HCT116 (cell line): ENCODE data around the gene AUTS2. TPM values are rescaled to one million over a fixed set of nuclear protein-coding genes. Genes with fewer than 3 reads are reported as not detected.

ENCODE experiments used
- ATAC-seq: fragments of 200-7000 bp; cut with Tn5 transposase; 2 replicates; pipeline ENCODE4 v1.9.1; 2020; ENCODE audit warnings: mild to moderate bottlenecking, moderate library complexity
- BruUV-seq: library from RNA; stranded (reverse); fragments of 400-500 nt; replicated peaks from 2 replicates; lab custom pipeline; 2021; lab: Mats Ljungman, UMichigan
- CTCF ChIA-PET: fragments of 300-600 bp; sonication (Branson Sonifier 250); formaldehyde crosslinking; loops from one replicate; lab custom pipeline; 2021; ENCODE audit warnings: antibody characterized with exemption; lab: Charles Lee
- POLR2A ChIA-PET: fragments of 300-600, 350-600 bp; sonication (Branson Sonifier 250); formaldehyde crosslinking; loops from one replicate; lab custom pipeline; 2021; ENCODE audit warnings: antibody characterized with exemption; lab: Charles Lee
- RAD21 ChIA-PET, 2 experiments: fragments of 300-600 bp; sonication (Branson Sonifier 250); formaldehyde crosslinking; loops; one replicate each; lab custom pipeline; 2023; ENCODE audit warnings: low total read pairs in 2 of 2; ENCODE audit not compliant: uncharacterized antibody in 2 of 2, unreplicated experiment in 2 of 2, low non-redundant PET in 1 of 2; lab: Charles Lee
- DNase-seq: peaks from one replicate; pipeline ENCODE4 v3.0.0-alpha.2; 2010; ENCODE audit warnings: low read depth, low spot score
- H2AFZ ChIP-seq: fragments of 200-600 bp; shearing (Covaris generic), sonication (generic); 2 replicates; pipeline ENCODE4 v1.6.1; 2017; ENCODE audit warnings: low read depth, mixed run types, mixed read lengths, antibody characterized with exemption, low read length; ENCODE audit not compliant: poor library complexity, severe bottlenecking
- H3K27ac ChIP-seq: 2 replicates; pipeline ENCODE4 v1.5.1; 2012; ENCODE audit warnings: low read depth, low read length
- H3K27me3 ChIP-seq: fragments of 200-600 bp; sonication (generic); 2 replicates; pipeline ENCODE4 v1.6.1; 2016; ENCODE audit warnings: mixed run types, low read length, mixed read lengths; ENCODE audit not compliant: insufficient read depth
- H3K36me3 ChIP-seq, 2 experiments: fragments of 200-500 bp in 1 of 2; fragments of 200-600 bp in 1 of 2; sonication (Bioruptor generic) in 1 of 2; sonication (generic) in 1 of 2; 2 replicates each; pipeline versions ENCODE4 v1.5.1 to v1.6.1; 2014 to 2016; ENCODE audit warnings: low read length in 2 of 2, inconsistent platforms in 1 of 2, mixed read lengths in 1 of 2, mixed run types in 1 of 2; ENCODE audit not compliant: insufficient read depth in 2 of 2, control insufficient read depth in 1 of 2
- H3K4me1 ChIP-seq, 2 experiments: fragments of 200-600 bp in 1 of 2; sonication (generic) in 1 of 2; 2 replicates each; pipeline versions ENCODE4 v1.5.1 to v1.6.1; 2012 to 2017; ENCODE audit warnings: low read length in 2 of 2, inconsistent platforms in 1 of 2, mild to moderate bottlenecking in 1 of 2, mixed read lengths in 1 of 2, mixed run types in 1 of 2, moderate library complexity in 1 of 2; ENCODE audit not compliant: insufficient read depth in 2 of 2, control insufficient read depth in 1 of 2
- H3K4me2 ChIP-seq: fragments of 200-600 bp; sonication (generic); 2 replicates; pipeline ENCODE4 v1.6.1; 2017; ENCODE audit warnings: mixed run types, low read length, mixed read lengths
- H3K4me3 ChIP-seq, 2 experiments: fragments of 200-600 bp in 1 of 2; sonication (generic) in 1 of 2; replicated peaks in 1 of 2; 2 replicates each; pipeline ENCODE4 v1.5.1; 2011 to 2016; ENCODE audit warnings: low read length in 2 of 2, control low read depth in 1 of 2, low read depth in 1 of 2, mild to moderate bottlenecking in 1 of 2, mixed read lengths in 1 of 2, mixed run types in 1 of 2
- H3K79me2 ChIP-seq: fragments of 200-600 bp; sonication (generic); 2 replicates; pipeline ENCODE4 v1.6.1; 2017; ENCODE audit warnings: mild to moderate bottlenecking, mixed run types, low read length, moderate library complexity, mixed read lengths; ENCODE audit not compliant: insufficient read depth
- H3K9ac ChIP-seq: fragments of 200-600 bp; sonication (generic); 2 replicates; pipeline ENCODE4 v1.6.1; 2016; ENCODE audit warnings: low read length, mixed read lengths
- H3K9me2 ChIP-seq: fragments of 200-600 bp; sonication (generic), shearing (Covaris generic); 2 replicates; pipeline ENCODE4 v1.6.1; 2017; ENCODE audit warnings: mixed run types, mild to moderate bottlenecking, moderate library complexity; ENCODE audit not compliant: insufficient read depth
- H3K9me3 ChIP-seq, 2 experiments: fragments of 200-500 bp in 1 of 2; fragments of 200-600 bp in 1 of 2; sonication (Bioruptor generic) in 1 of 2; sonication (generic) in 1 of 2; 2 replicates each; pipeline ENCODE4 v1.6.1; 2014 to 2017; ENCODE audit warnings: low read length in 2 of 2, mixed read lengths in 2 of 2, inconsistent platforms in 1 of 2, low read depth in 1 of 2, mild to moderate bottlenecking in 1 of 2, mixed run types in 1 of 2, moderate library complexity in 1 of 2; ENCODE audit not compliant: control insufficient read depth in 1 of 2, insufficient read depth in 1 of 2
- H4K20me1 ChIP-seq: fragments of 200-600 bp; sonication (generic), shearing (Covaris generic); 2 replicates; pipeline ENCODE4 v1.6.1; 2017; ENCODE audit warnings: mixed run types, mild to moderate bottlenecking, moderate library complexity; ENCODE audit not compliant: insufficient read depth
- CEBPB ChIP-seq: IDR thresholded peaks from 2 replicates; pipeline ENCODE4 v1.6.1; 2012; ENCODE audit warnings: low read depth
- EGR1 ChIP-seq: IDR thresholded peaks from 2 replicates; pipeline ENCODE4 v1.6.1; 2012; ENCODE audit warnings: low read depth
- EZH2 ChIP-seq: fragments of 200-600 bp; sonication (generic); IDR thresholded peaks from 2 replicates; pipeline ENCODE4 v1.6.1; 2017; ENCODE audit warnings: antibody characterized with exemption, mixed run types
- RAD21 ChIP-seq: IDR thresholded peaks from 2 replicates; pipeline ENCODE4 v1.6.1; 2012; ENCODE audit warnings: low read depth, mild to moderate bottlenecking
- YY1 ChIP-seq: IDR thresholded peaks from 2 replicates; pipeline ENCODE4 v1.6.1; 2011; ENCODE audit warnings: low read length, low read depth, moderate library complexity, mild to moderate bottlenecking; ENCODE audit not compliant: insufficient replicate concordance; ENCODE audit errors: extremely low read depth
- ZFX ChIP-seq: fragments of 450-650 bp; IDR thresholded peaks from 2 replicates; pipeline ENCODE4 v1.6.1; 2017
- ZNF274 ChIP-seq: fragments of 200-500 bp; sonication (Bioruptor generic); IDR thresholded peaks from 2 replicates; pipeline ENCODE4 v1.6.1; 2014; ENCODE audit warnings: mild to moderate bottlenecking, low read depth, low read length, inconsistent platforms
- intact Hi-C: fragments of 100-400 bp; cut with micrococcal nuclease; formaldehyde crosslinking; loops from 2 replicates; pipeline ENCODE4 v1.10.0; 2022
- total RNA-seq: library from RNA; stranded (reverse); gene quantifications from one replicate; pipeline ENCODE4 v1.2.1, GENCODE V29; 2021; ENCODE audit not compliant: unreplicated experiment
- TF ChIP-seq, protein P1 (sequence below): IDR thresholded peaks from 2 replicates; pipeline ENCODE4 v1.6.1; 2012
- TF ChIP-seq, protein P2 (sequence below): IDR thresholded peaks from 2 replicates; pipeline ENCODE4 v1.6.1; 2012
- TF ChIP-seq, protein P3 (sequence below), 3 experiments: fragments of 200-600 bp in 1 of 3; sonication (generic) in 1 of 3; IDR thresholded peaks in 2 of 3; conservative IDR thresholded peaks in 1 of 3; 2 replicates each; pipeline ENCODE4 v1.5.1; 2012 to 2017; ENCODE audit warnings: low read depth in 2 of 3, low read length in 2 of 3, antibody characterized with exemption in 1 of 3, borderline replicate concordance in 1 of 3, control low read depth in 1 of 3, mild to moderate bottlenecking in 1 of 3, mixed read lengths in 1 of 3, mixed run types in 1 of 3, moderate library complexity in 1 of 3; ENCODE audit not compliant: insufficient read depth in 1 of 3

The AUTS2 gene
- total RNA-seq, 1 experiment from 2014 or later, result 0.93 TPM

DNA sequence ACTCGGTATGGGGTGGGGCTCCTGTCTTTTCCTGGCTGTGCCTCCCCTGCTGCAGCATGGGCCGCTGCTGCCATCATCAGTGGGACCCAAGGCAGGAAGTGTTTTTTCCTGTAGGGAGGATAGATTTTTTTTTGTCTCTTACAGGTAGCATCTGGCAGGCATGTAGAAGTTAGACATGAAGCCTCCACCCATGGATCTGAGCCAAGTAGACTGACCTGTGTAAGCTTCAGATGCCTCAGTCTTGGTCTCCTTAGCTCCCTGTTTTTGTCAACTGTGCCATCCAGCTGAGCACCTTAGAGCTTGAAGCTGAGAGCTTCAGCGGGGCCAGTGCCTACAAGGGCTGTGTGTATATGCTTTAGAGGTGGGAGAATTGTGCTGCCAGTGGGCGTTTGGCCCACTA lies 93.5 kb downstream of the AUTS2 start:
- H4K20me1 ChIP-seq, result no peaks in the 10 kb centered on the region
- ChIA-PET RAD21 (no interaction called here), CTCF (no interaction called here), POLR2A (no interaction called here)
- no peaks in the 10 kb centered on the region for H3K79me2 ChIP-seq
- no peak overlapping the region for H2AFZ ChIP-seq
- intact Hi-C loops, result no loop called here
- DNase-seq, result no peak
- no peaks in the 10 kb centered on the region for H3K27me3 ChIP-seq
- H3K9me3 ChIP-seq, result peaks cover 9 to 16% of the 10 kb centered on the region in 2 experiments; a peak in 2 of 4 replicates
- no peaks in the 10 kb centered on the region for H3K4me1 ChIP-seq
- H3K4me3 ChIP-seq, result no peak overlapping the region
- H3K36me3 ChIP-seq, result no peaks in the 10 kb centered on the region
- no peak overlapping the region for H3K27ac ChIP-seq
- no peak for TF ChIP-seq EZH2
- no peak for TF ChIP-seq ZFX
- TF ChIP-seq, protein P1, sequence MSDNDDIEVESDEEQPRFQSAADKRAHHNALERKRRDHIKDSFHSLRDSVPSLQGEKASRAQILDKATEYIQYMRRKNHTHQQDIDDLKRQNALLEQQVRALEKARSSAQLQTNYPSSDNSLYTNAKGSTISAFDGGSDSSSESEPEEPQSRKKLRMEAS, result no peak
- TF ChIP-seq, protein P2, sequence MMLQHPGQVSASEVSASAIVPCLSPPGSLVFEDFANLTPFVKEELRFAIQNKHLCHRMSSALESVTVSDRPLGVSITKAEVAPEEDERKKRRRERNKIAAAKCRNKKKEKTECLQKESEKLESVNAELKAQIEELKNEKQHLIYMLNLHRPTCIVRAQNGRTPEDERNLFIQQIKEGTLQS, result no peak
- no peak for TF ChIP-seq EGR1
- no peak for TF ChIP-seq RAD21
- TF ChIP-seq CEBPB, result no peak
- no peak for TF ChIP-seq YY1
- TF ChIP-seq, protein P3, sequence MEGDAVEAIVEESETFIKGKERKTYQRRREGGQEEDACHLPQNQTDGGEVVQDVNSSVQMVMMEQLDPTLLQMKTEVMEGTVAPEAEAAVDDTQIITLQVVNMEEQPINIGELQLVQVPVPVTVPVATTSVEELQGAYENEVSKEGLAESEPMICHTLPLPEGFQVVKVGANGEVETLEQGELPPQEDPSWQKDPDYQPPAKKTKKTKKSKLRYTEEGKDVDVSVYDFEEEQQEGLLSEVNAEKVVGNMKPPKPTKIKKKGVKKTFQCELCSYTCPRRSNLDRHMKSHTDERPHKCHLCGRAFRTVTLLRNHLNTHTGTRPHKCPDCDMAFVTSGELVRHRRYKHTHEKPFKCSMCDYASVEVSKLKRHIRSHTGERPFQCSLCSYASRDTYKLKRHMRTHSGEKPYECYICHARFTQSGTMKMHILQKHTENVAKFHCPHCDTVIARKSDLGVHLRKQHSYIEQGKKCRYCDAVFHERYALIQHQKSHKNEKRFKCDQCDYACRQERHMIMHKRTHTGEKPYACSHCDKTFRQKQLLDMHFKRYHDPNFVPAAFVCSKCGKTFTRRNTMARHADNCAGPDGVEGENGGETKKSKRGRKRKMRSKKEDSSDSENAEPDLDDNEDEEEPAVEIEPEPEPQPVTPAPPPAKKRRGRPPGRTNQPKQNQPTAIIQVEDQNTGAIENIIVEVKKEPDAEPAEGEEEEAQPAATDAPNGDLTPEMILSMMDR (IDR thresholded peaks at IDR 0.05 in 2 of 3, conservative IDR thresholded peaks at IDR 0.05 in 1 of 3; ENCODE audit: borderline replicate concordance in 1 of 3, insufficient read depth in 1 of 3, low read depth in 2 of 3, low read length in 2 of 3), result no peak
- TF ChIP-seq ZNF274, result no peak
- H3K9ac ChIP-seq, result no peak overlapping the region
- no TSS peak for BruUV-seq
- H3K4me2 ChIP-seq, result no peak overlapping the region
- no peak for ATAC-seq
- H3K9me2 ChIP-seq, result no peaks in the 10 kb centered on the region
